Measurements from ENCODE around the gene NSG1.

GRCh38 chr4:4462970-4463369, 76.1 kb downstream of the NSG1 start:
- no peak for TF ChIP-seq CTCF (IDR thresholded peaks at IDR 0.05)
- no peak for TF ChIP-seq POLR2A (IDR thresholded peaks at IDR 0.05)

All from gastroesophageal sphincter (tissue), 3 donors.